Kidney epithelial cell (primary cell): ENCODE data around the gene SPSB3. TPM values are rescaled to one million over a fixed set of nuclear protein-coding genes. Genes with fewer than 3 reads are reported as not detected.

Experiments
- DNase-seq: peaks from one replicate; pipeline ENCODE4 v3.0.0-alpha.2; 2010; ENCODE audit warnings: low read depth
- H3K27me3 ChIP-seq: 2 replicates; pipeline ENCODE4 v1.6.0; 2011; ENCODE audit warnings: low read length; ENCODE audit not compliant: control insufficient read depth, insufficient read depth
- H3K36me3 ChIP-seq: 2 replicates; pipeline ENCODE4 v1.5.1; 2011; ENCODE audit warnings: low read length; ENCODE audit not compliant: control insufficient read depth, insufficient read depth
- H3K4me3 ChIP-seq: 2 replicates; pipeline ENCODE4 v1.5.1; 2011; ENCODE audit warnings: low read depth, mild to moderate bottlenecking, control low read depth, low read length
- CTCF ChIP-seq: IDR thresholded peaks from 2 replicates; pipeline ENCODE4 v1.5.1; 2011; ENCODE audit warnings: mild to moderate bottlenecking, moderate library complexity, low read length, control low read depth, inconsistent platforms; ENCODE audit not compliant: insufficient read depth, poor library complexity, severe bottlenecking
- total RNA-seq: library from RNA; depleted of rRNA; stranded (reverse); fragments of >200 nt; gene quantifications from 2 replicates; pipeline ENCODE4 v1.2.3, GENCODE V29; 2015

SPSB3 gene
- total RNA-seq, 1 donor from 2014 or later = 60.6 TPM

GRCh38 chr16:1745900-1746692 is 36.3 kb downstream of the SPSB3 start:
- Histone ChIP-seq H3K36me3 (peaks cover 1% of the 10 kb centered on the region), H3K27me3 (no peaks in the 10 kb centered on the region), H3K4me3 (no peak overlapping the region)
- no peak for TF ChIP-seq CTCF
- no peak for DNase-seq

GRCh38 chr16:1745181-1745899 is 37.0 kb downstream of the SPSB3 start:
- no peak for TF ChIP-seq CTCF
- no peaks in the 10 kb centered on the region for H3K27me3 ChIP-seq
- no peak for DNase-seq
- peaks cover 1% of the 10 kb centered on the region for H3K36me3 ChIP-seq
- H3K4me3 ChIP-seq = no peak overlapping the region

GRCh38 chr16:1744338-1744840 is 38.0 kb downstream of the SPSB3 start:
- Histone ChIP-seq H3K4me3 (no peak overlapping the region), H3K27me3 (no peaks in the 10 kb centered on the region), H3K36me3 (peaks cover 1% of the 10 kb centered on the region)
- no peak for DNase-seq
- no peak for TF ChIP-seq CTCF

GRCh38 chr16:1743376-1744337 is 38.7 kb downstream of the SPSB3 start:
- TF ChIP-seq CTCF = no peak
- no peaks in the 10 kb centered on the region for H3K27me3 ChIP-seq
- no peak overlapping the region for H3K4me3 ChIP-seq
- DNase-seq = no peak
- H3K36me3 ChIP-seq = no peaks in the 10 kb centered on the region

- Histone ChIP-seq H3K4me3 (no peak overlapping the region), H3K36me3 (no peaks in the 10 kb centered on the region), H3K27me3 (no peaks in the 10 kb centered on the region)
- no peak for DNase-seq
- TF ChIP-seq CTCF = no peak
Measured at GRCh38 chr16:1741553-1742165, 40.7 kb downstream of the SPSB3 start.
